Neural progenitor cell (in vitro differentiated cells): ENCODE measurements around the gene PRR7.

Source experiments
- CTCF ChIP-seq: fragments of 200-600 bp; sonication (generic); IDR thresholded peaks from 2 replicates; pipeline ENCODE4 v1.5.1; 2017; ENCODE audit warnings: antibody characterized with exemption, mild to moderate bottlenecking
- EZH2 ChIP-seq: fragments of 200-600 bp; sonication (generic); IDR thresholded peaks from 2 replicates; pipeline ENCODE4 v1.6.1; 2017; ENCODE audit warnings: antibody characterized with exemption, mild to moderate bottlenecking, moderate library complexity
- EZH2phosphoT487 ChIP-seq: fragments of 200-600 bp; sonication (generic); IDR thresholded peaks from 2 replicates; pipeline ENCODE4 v1.6.1; 2017; ENCODE audit warnings: antibody characterized with exemption

GRCh38 chr5:177503351-177504085, 56.9 kb downstream of the PRR7 start:
- TF ChIP-seq EZH2, result no peak
- TF ChIP-seq EZH2phosphoT487, result no peak
- no peak for TF ChIP-seq CTCF
